Smooth muscle cell (in vitro differentiated cells): ENCODE data around the gene ETHE1. TPM values are rescaled to one million over a fixed set of nuclear protein-coding genes. Genes with fewer than 3 reads are reported as not detected.

ENCODE experiments used
- DNase-seq: peaks from one replicate; lab custom pipeline; 2025; ENCODE audit not compliant: unreplicated experiment; lab: John Stamatoyannopoulos, UW
- H2AFZ ChIP-seq: fragments of 200-600 bp; sonication (generic); 2 replicates; pipeline ENCODE4 v1.6.0; 2016; ENCODE audit warnings: antibody characterized with exemption, low read depth, mild to moderate bottlenecking
- H3F3A ChIP-seq: fragments of 200-600 bp; sonication (generic); 2 replicates; pipeline ENCODE4 v1.6.0; 2017; ENCODE audit warnings: antibody characterized with exemption, low read depth
- H3K27ac ChIP-seq: fragments of 200-600 bp; sonication (generic); 2 replicates; pipeline ENCODE4 v1.5.1; 2016; ENCODE audit warnings: low read depth, mild to moderate bottlenecking
- H3K27me3 ChIP-seq: fragments of 200-600 bp; sonication (generic); 2 replicates; pipeline ENCODE4 v1.6.1; 2016; ENCODE audit warnings: low read depth, mild to moderate bottlenecking
- H3K36me3 ChIP-seq: fragments of 200-600 bp; sonication (generic); 2 replicates; pipeline ENCODE4 v1.5.1; 2016; ENCODE audit warnings: low read depth
- H3K4me1 ChIP-seq: fragments of 200-600 bp; sonication (generic); 2 replicates; pipeline ENCODE4 v1.5.1; 2016; ENCODE audit warnings: low read depth
- H3K4me2 ChIP-seq: fragments of 200-600 bp; sonication (generic); 2 replicates; pipeline ENCODE4 v1.6.0; 2016; ENCODE audit warnings: mild to moderate bottlenecking
- H3K4me3 ChIP-seq: fragments of 200-600 bp; sonication (generic); 2 replicates; pipeline ENCODE4 v1.5.1; 2016; ENCODE audit warnings: mild to moderate bottlenecking
- H3K79me2 ChIP-seq: fragments of 200-600 bp; sonication (generic); 2 replicates; pipeline ENCODE4 v1.6.0; 2016; ENCODE audit warnings: low read depth, mild to moderate bottlenecking
- H3K9ac ChIP-seq: fragments of 200-600 bp; sonication (generic); 2 replicates; pipeline ENCODE4 v1.6.0; 2016; ENCODE audit warnings: low read depth
- H3K9me3 ChIP-seq: fragments of 200-600 bp; sonication (generic); replicated peaks from 2 replicates; pipeline ENCODE4 v1.5.1; 2016; ENCODE audit warnings: low read depth
- H4K20me1 ChIP-seq: fragments of 200-600 bp; sonication (generic); 2 replicates; pipeline ENCODE4 v1.6.0; 2016; ENCODE audit warnings: low read depth
- WGBS: methylation state at CpG from one replicate; pipeline ENCODE4 v1.1.7; 2016; ENCODE audit warnings: low lambda C conversion rate; 5-methylcytosine and 5-hydroxymethylcytosine counted together
- polyA plus RNA-seq: library from polyadenylated mRNA; unstranded; fragments of >200 nt; fragmentation: Nextera tagmentation; extraction: Ambion mirVana; gene quantifications from 2 replicates; pipeline ENCODE4 v1.2.1, GENCODE V29; 2016
- total RNA-seq: library from RNA; depleted of rRNA; stranded (reverse); fragments of >200 nt; gene quantifications from 2 replicates; pipeline ENCODE4 v1.2.3, GENCODE V29; 2014
- TF ChIP-seq, protein P1 (sequence below): fragments of 200-600 bp; sonication (generic); IDR thresholded peaks from 2 replicates; pipeline ENCODE4 v1.5.1; 2017; ENCODE audit warnings: borderline replicate concordance, mild to moderate bottlenecking, antibody characterized with exemption; ENCODE audit not compliant: insufficient read depth, poor library complexity, severe bottlenecking

Gene ETHE1
- total and polyA plus RNA-seq, 2 experiments from 2014 or later: 61.1 to 61.4 TPM

DNA sequence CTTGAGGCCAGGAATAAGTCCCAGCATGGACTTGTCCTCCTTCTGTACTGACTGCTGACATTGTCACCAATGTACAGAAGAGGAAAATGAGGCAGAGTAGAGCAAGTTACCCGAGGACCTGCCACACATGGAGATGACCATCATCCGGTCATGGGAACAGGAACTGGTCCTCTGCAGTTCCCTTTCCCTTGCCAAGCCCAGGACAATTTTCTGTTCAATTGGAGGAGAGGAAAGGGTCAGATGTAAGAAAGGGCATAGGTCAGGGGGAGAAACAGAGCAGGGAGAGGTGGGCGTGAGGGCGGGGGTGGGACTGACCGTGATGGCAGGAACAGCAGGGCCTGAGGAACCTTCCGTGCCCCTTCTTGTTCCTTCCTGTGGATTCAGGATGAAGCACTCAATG lies 41.0 kb downstream of the ETHE1 start:
- Histone ChIP-seq H3K4me2 (no peak overlapping the region), H3K79me2 (no peaks in the 10 kb centered on the region), H2AFZ (no peak overlapping the region), H3K27me3 (no peaks in the 10 kb centered on the region), H3K4me3 (no peak overlapping the region), H3K4me1 (no peaks in the 10 kb centered on the region), H3K36me3 (no peaks in the 10 kb centered on the region), H3K9ac (no peak overlapping the region), H3K27ac (no peak overlapping the region), H3F3A (no peaks in the 10 kb centered on the region), H3K9me3 (no peaks in the 10 kb centered on the region), H4K20me1 (no peaks in the 10 kb centered on the region)
- WGBS: 95% methylated on average over 6 of the region's 6 CpGs
- TF ChIP-seq, protein P1, sequence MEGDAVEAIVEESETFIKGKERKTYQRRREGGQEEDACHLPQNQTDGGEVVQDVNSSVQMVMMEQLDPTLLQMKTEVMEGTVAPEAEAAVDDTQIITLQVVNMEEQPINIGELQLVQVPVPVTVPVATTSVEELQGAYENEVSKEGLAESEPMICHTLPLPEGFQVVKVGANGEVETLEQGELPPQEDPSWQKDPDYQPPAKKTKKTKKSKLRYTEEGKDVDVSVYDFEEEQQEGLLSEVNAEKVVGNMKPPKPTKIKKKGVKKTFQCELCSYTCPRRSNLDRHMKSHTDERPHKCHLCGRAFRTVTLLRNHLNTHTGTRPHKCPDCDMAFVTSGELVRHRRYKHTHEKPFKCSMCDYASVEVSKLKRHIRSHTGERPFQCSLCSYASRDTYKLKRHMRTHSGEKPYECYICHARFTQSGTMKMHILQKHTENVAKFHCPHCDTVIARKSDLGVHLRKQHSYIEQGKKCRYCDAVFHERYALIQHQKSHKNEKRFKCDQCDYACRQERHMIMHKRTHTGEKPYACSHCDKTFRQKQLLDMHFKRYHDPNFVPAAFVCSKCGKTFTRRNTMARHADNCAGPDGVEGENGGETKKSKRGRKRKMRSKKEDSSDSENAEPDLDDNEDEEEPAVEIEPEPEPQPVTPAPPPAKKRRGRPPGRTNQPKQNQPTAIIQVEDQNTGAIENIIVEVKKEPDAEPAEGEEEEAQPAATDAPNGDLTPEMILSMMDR: no peak
- DNase-seq: no peak

DNA sequence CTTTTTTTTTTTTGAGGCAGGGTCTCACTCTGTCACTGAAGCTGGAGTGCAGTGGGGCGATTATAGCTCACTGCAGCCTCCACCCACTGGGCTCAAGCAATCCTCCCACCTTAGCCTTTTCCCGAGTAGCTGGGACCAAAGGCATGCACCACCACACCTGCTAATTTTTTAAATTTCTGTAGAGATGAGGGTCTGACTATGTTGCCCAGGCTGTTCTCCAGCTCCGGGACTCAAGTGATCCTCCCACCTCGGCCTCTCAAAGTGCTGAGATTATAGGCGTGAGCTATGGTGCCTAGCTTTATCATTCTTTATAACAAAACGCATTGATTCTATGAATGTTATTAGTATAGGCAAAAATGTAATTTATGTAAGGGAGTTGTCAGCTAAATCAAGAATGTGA lies 43.7 kb downstream of the ETHE1 start:
- Histone ChIP-seq H3K4me2 (no peak overlapping the region), H3F3A (no peaks in the 10 kb centered on the region), H3K4me3 (no peak overlapping the region), H3K79me2 (no peaks in the 10 kb centered on the region), H2AFZ (no peak overlapping the region), H3K9ac (no peak overlapping the region), H3K36me3 (no peaks in the 10 kb centered on the region), H3K27me3 (no peaks in the 10 kb centered on the region), H3K9me3 (no peaks in the 10 kb centered on the region), H3K27ac (no peak overlapping the region), H3K4me1 (no peaks in the 10 kb centered on the region), H4K20me1 (no peaks in the 10 kb centered on the region)
- TF ChIP-seq, protein P1: no peak
- WGBS: 90% methylated on average over 6 of the region's 6 CpGs
- DNase-seq: no peak

DNA sequence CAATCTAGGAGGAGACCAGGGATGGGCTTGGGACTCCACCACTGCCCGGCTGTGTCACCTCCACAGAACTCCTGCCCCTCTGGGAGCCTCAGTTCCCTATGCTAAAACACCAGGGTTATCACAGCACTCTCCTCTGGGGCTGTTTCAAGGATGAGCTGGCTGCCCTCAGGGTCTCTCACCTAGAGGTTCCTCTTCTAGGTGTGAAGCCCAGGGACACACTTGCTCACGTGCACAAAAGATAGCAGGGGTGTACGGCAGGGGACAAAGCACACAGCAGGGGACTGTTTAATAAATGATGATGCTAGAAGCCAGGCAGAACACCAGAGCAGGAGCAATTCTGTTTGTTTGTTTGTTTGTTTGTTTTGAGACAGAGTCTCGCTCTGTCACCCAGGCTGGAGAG lies 44.8 kb downstream of the ETHE1 start:
- Histone ChIP-seq H3F3A (no peaks in the 10 kb centered on the region), H2AFZ (no peak overlapping the region), H3K36me3 (no peaks in the 10 kb centered on the region), H3K4me3 (no peak overlapping the region), H3K27ac (no peak overlapping the region), H3K4me1 (no peaks in the 10 kb centered on the region), H3K9me3 (no peaks in the 10 kb centered on the region), H4K20me1 (no peaks in the 10 kb centered on the region), H3K4me2 (no peak overlapping the region), H3K9ac (no peak overlapping the region), H3K27me3 (no peaks in the 10 kb centered on the region), H3K79me2 (no peaks in the 10 kb centered on the region)
- TF ChIP-seq, protein P1: no peak
- WGBS: 81% methylated on average over 4 of the region's 4 CpGs
- no peak for DNase-seq

DNA sequence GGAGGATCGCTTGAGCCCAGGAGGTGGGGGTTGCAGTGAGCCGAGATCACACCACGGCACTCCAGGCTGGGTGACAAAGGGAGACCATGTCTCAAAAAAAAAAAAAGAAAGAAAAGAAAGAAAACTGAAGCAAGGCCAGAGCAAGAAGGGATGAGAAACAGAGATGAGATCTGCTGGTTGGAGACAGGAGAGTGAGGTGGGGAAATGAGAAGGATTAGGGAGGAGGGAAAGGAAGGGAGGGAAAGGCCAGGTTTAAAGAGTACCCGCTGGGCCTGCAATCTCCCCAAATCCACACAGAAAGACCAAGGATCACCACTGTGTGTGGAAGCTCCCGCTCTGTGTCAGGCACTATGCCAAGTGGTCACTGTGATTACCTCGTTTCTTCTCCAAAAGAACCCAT lies 45.3 kb downstream of the ETHE1 start:
- H3F3A ChIP-seq: no peaks in the 10 kb centered on the region
- no peaks in the 10 kb centered on the region for H3K36me3 ChIP-seq
- no peaks in the 10 kb centered on the region for H3K9me3 ChIP-seq
- no peak overlapping the region for H3K27ac ChIP-seq
- no peak overlapping the region for H3K4me2 ChIP-seq
- H3K79me2 ChIP-seq: no peaks in the 10 kb centered on the region
- no peak overlapping the region for H3K9ac ChIP-seq
- TF ChIP-seq, protein P1: no peak
- H3K4me1 ChIP-seq: no peaks in the 10 kb centered on the region
- H3K27me3 ChIP-seq: no peaks in the 10 kb centered on the region
- H3K4me3 ChIP-seq: no peak overlapping the region
- 95% methylated on average over 6 of the region's 6 CpGs for WGBS
- no peak overlapping the region for H2AFZ ChIP-seq
- no peaks in the 10 kb centered on the region for H4K20me1 ChIP-seq
- DNase-seq: no peak
